Suprapubic skin (tissue), 3 donors: ENCODE results near the gene NDUFA12.

Source experiments
- POLR2AphosphoS5 ChIP-seq, 3 donors: sonication (generic); formaldehyde crosslinking; IDR thresholded peaks; one replicate each; pipeline ENCODE4 v1.6.1; 2017; ENCODE audit warnings: antibody characterized with exemption in 3 of 3
- TF ChIP-seq, protein P1 (sequence below), 2 donors: fragments of 200-600 bp in 1 of 2; fragments of 450-650 bp in 1 of 2; sonication (generic) in 1 of 2; IDR thresholded peaks; one replicate each; pipeline ENCODE4 v1.5.1; 2016 to 2019; ENCODE audit warnings: antibody characterized with exemption in 2 of 2, mild to moderate bottlenecking in 1 of 2, moderate library complexity in 1 of 2

GRCh38 chr12:94971923-94972322 is 31.6 kb downstream of the NDUFA12 start:
- TF ChIP-seq, protein P1, sequence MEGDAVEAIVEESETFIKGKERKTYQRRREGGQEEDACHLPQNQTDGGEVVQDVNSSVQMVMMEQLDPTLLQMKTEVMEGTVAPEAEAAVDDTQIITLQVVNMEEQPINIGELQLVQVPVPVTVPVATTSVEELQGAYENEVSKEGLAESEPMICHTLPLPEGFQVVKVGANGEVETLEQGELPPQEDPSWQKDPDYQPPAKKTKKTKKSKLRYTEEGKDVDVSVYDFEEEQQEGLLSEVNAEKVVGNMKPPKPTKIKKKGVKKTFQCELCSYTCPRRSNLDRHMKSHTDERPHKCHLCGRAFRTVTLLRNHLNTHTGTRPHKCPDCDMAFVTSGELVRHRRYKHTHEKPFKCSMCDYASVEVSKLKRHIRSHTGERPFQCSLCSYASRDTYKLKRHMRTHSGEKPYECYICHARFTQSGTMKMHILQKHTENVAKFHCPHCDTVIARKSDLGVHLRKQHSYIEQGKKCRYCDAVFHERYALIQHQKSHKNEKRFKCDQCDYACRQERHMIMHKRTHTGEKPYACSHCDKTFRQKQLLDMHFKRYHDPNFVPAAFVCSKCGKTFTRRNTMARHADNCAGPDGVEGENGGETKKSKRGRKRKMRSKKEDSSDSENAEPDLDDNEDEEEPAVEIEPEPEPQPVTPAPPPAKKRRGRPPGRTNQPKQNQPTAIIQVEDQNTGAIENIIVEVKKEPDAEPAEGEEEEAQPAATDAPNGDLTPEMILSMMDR (IDR thresholded peaks at IDR 0.05) = no peak
- no peak for TF ChIP-seq POLR2AphosphoS5 (IDR thresholded peaks at IDR 0.05)
